Lower lobe of right lung (tissue), 2 donors: ENCODE measurements around the gene SDK1. TPM values are rescaled to one million over a fixed set of nuclear protein-coding genes. Genes with fewer than 3 reads are reported as not detected.

Experiments used
- ATAC-seq, 2 donors: fragments of 200-7000 bp; cut with Tn5 transposase; one replicate each; pipeline ENCODE4 v1.9.1; 2020 to 2022; ENCODE audit warnings: mild to moderate bottlenecking in 2 of 2, moderate library complexity in 2 of 2
- DNase-seq: peaks from one replicate; pipeline ENCODE4 v3.0.0-alpha.2; 2020
- H3K27ac ChIP-seq: fragments of 200-600 bp; one replicate; pipeline ENCODE4 v1.8.0; 2022
- H3K27me3 ChIP-seq: fragments of 200-600 bp; one replicate; pipeline ENCODE4 v1.8.0; 2022; ENCODE audit warnings: low read depth
- H3K36me3 ChIP-seq: fragments of 200-600 bp; one replicate; pipeline ENCODE4 v1.8.0; 2022; ENCODE audit warnings: mild to moderate bottlenecking
- H3K4me1 ChIP-seq: fragments of 200-600 bp; one replicate; pipeline ENCODE4 v1.8.0; 2022
- H3K4me3 ChIP-seq: fragments of 200-600 bp; one replicate; pipeline ENCODE4 v1.8.0; 2022; ENCODE audit warnings: mild to moderate bottlenecking
- H3K9me3 ChIP-seq: fragments of 200-600 bp; one replicate; pipeline ENCODE4 v1.8.0; 2022
- intact Hi-C: fragments of 100-400 bp; cut with DNase I; formaldehyde crosslinking; loops from one replicate; pipeline ENCODE4 v1.11.0; 2022
- total RNA-seq: library from RNA; stranded (reverse); fragmentation: NEBNext Ultra II Directional; extraction: Animal tissue kit (Norgen Biotek cat#: 25700); gene quantifications from one replicate; pipeline ENCODE4 v1.2.1, GENCODE V29; 2021
- TF ChIP-seq, protein P1 (sequence below): fragments of 200-600 bp; IDR thresholded peaks from one replicate; pipeline ENCODE4 v1.8.0; 2022; ENCODE audit warnings: antibody characterized with exemption, mild to moderate bottlenecking
- donor health status: DM: no; HTN: yes; CAD: no; lungs with severe emphysema.

SDK1 gene
- total RNA-seq, 1 donor from 2014 or later: 10.0 TPM

DNA sequence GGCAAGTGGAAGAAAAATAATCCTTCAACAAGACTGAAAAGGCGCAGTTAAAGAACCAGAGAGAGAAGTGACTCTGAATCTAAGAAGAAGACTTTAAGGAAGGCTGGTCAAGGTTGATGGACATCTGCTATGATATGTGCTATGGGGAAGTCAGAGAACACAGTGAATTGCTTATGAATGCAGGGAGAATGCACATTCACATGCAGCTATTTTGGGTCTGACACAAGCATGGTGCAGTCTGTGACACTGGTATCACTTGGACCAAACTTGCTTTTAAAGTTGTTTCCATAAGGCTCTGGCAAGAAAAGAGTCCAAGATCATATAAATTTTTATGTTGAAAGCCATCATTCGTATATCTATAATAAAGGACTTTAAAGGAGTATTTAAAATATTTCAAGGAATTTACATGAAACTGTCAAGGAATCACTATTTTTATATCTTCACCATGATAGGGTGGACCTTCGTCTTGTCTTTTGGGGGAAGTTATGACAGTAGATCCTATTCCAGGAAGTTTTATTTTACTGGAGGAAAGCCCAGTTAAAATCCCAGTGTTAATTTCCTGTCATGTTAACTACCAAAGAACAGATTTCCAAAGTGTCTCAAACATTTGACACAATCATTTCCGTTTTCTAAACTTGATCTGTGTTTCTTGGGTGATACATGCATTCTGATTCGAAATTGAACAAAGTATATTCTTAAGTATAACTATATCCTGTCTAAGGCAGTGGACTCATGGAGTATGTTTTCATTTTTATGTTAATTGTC is 239.6 kb downstream of the SDK1 start:
- DNase-seq (no peak), ATAC-seq (no peak)
- Histone ChIP-seq H3K36me3 (no peaks in the 10 kb centered on the region), H3K4me3 (no peak overlapping the region), H3K4me1 (no peaks in the 10 kb centered on the region), H3K27me3 (no peaks in the 10 kb centered on the region), H3K27ac (no peak overlapping the region), H3K9me3 (no peaks in the 10 kb centered on the region)
- TF ChIP-seq, protein P1, sequence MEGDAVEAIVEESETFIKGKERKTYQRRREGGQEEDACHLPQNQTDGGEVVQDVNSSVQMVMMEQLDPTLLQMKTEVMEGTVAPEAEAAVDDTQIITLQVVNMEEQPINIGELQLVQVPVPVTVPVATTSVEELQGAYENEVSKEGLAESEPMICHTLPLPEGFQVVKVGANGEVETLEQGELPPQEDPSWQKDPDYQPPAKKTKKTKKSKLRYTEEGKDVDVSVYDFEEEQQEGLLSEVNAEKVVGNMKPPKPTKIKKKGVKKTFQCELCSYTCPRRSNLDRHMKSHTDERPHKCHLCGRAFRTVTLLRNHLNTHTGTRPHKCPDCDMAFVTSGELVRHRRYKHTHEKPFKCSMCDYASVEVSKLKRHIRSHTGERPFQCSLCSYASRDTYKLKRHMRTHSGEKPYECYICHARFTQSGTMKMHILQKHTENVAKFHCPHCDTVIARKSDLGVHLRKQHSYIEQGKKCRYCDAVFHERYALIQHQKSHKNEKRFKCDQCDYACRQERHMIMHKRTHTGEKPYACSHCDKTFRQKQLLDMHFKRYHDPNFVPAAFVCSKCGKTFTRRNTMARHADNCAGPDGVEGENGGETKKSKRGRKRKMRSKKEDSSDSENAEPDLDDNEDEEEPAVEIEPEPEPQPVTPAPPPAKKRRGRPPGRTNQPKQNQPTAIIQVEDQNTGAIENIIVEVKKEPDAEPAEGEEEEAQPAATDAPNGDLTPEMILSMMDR: no peak
- intact Hi-C loops: no loop called here

DNA sequence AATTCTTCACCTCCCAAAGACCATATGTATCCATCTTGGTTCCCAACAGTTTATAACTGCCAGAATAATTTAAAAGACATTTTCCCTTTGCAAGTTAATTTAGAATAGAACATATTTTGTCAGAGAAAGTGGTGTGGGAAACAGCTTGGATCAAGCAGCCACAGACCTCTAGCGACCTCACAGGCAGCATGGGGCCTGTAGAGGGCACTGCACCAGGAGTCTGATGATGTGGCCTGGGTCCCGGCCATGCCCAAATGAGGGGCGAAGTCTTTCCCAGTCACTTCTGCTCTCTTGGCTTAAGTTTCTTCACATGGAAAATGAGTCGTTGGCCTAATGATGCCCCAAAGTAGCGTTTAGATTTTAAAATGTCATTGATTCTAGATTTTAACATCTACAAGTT is 243.2 kb downstream of the SDK1 start:
- no peaks in the 10 kb centered on the region for H3K36me3 ChIP-seq
- intact Hi-C loops: no loop called here
- no peak overlapping the region for H3K27ac ChIP-seq
- H3K27me3 ChIP-seq: no peaks in the 10 kb centered on the region
- H3K4me1 ChIP-seq: no peaks in the 10 kb centered on the region
- TF ChIP-seq, protein P1: no peak
- DNase-seq (no peak), ATAC-seq (no peak)
- no peak overlapping the region for H3K4me3 ChIP-seq
- no peaks in the 10 kb centered on the region for H3K9me3 ChIP-seq

DNA sequence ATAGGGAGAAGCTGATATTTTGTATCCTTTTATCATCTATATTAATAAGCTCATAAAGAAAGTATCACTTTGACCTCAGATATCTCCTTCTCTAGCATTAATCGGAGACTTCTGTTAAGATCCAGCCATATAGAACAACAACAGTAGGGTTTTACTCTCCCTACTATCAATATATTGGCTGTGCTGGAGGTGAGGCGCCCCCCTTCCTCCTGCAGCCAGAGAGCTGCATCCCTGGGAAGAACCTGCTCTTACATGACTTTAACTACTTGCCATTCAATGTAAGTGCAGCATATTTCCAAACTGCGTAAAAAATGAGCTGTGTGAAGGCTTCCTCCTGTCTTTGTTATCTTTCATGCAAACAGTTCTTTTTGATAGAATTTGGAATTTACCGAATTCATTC is 247.8 kb downstream of the SDK1 start:
- no peak for DNase-seq
- H3K36me3 ChIP-seq: no peaks in the 10 kb centered on the region
- no peak overlapping the region for H3K4me3 ChIP-seq
- TF ChIP-seq, protein P1: no peak
- H3K27me3 ChIP-seq: no peaks in the 10 kb centered on the region
- no peak overlapping the region for H3K27ac ChIP-seq
- H3K9me3 ChIP-seq: no peaks in the 10 kb centered on the region
- intact Hi-C loops: no loop called here
- no peaks in the 10 kb centered on the region for H3K4me1 ChIP-seq
- no peak for ATAC-seq

DNA sequence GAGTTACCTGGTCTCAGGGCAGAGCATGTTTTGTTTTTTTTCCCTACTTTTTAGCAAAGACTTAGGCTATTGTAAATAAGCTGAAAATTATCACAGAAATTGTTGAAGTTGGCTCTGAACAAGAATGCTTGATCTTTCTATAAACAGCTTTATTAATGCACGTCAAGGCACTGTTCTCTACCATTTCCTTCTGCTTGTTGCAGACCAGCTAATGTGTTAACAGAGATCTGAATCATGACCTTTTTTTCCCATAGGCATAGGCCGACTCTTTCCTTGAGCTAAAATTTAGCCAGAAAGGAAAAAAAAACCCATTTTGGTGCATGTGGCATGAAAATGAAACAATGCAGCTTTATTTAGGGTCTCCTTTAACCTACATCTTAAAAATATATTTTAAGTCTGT is 248.5 kb downstream of the SDK1 start:
- intact Hi-C loops: no loop called here
- no peaks in the 10 kb centered on the region for H3K36me3 ChIP-seq
- TF ChIP-seq, protein P1: no peak
- no peaks in the 10 kb centered on the region for H3K9me3 ChIP-seq
- DNase-seq (no peak), ATAC-seq (no peak)
- H3K4me3 ChIP-seq: no peak overlapping the region
- H3K27ac ChIP-seq: no peak overlapping the region
- no peaks in the 10 kb centered on the region for H3K27me3 ChIP-seq
- no peaks in the 10 kb centered on the region for H3K4me1 ChIP-seq

DNA sequence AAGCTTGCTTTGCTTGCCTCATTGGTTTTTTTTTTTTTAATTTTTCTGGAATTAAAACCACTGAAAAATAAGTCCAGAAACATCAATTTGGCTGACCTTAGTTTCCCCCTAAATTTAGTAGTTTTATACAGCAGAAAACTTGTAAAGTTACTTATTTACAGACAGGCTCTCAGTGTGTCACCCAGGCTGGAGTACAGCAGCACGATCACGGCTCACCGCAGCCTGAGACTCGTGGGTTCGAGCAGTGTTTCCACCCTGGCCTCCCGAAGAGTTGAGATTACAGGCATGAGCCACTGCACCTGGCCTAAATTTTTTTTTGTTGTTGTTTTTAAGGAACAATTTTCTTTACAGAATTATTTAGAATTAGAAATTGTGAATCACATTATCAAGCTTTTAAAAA is 250.5 kb downstream of the SDK1 start:
- no peak overlapping the region for H3K27ac ChIP-seq
- H3K4me3 ChIP-seq: no peak overlapping the region
- no peaks in the 10 kb centered on the region for H3K27me3 ChIP-seq
- H3K9me3 ChIP-seq: no peaks in the 10 kb centered on the region
- H3K36me3 ChIP-seq: no peaks in the 10 kb centered on the region
- intact Hi-C loops: no loop called here
- no peak for ATAC-seq
- TF ChIP-seq, protein P1: no peak
- H3K4me1 ChIP-seq: no peaks in the 10 kb centered on the region
- DNase-seq: no peak
